WI38 (cell line): ENCODE data around the gene ZG16.
"Not testable (repeated sequence)": the region's sequence is repeated elsewhere in the genome, so short reads cannot be mapped to it uniquely, and the experiment has no call there.

Experiments
- H3K4me3 ChIP-seq: 2 replicates; pipeline ENCODE4 v1.5.1; 2011; ENCODE audit warnings: low read depth, mild to moderate bottlenecking, control low read depth, low read length
- CTCF ChIP-seq: IDR thresholded peaks from 2 replicates; pipeline ENCODE4 v1.5.1; 2012; ENCODE audit warnings: low read depth, mild to moderate bottlenecking, control low read depth, low read length

Gene ZG16

GRCh38 chr16:29784901-29785500 lies 6.9 kb downstream of the ZG16 start:
- no peak overlapping the region for H3K4me3 ChIP-seq
- peak; percentile 61 for TF ChIP-seq CTCF

GRCh38 chr16:29787155-29787554 lies 9.1 kb downstream of the ZG16 start:
- not testable (repeated sequence) for H3K4me3 ChIP-seq

- peak overlapping the region; percentile 96 for H3K4me3 ChIP-seq
- TF ChIP-seq CTCF = no peak
Observed at GRCh38 chr16:29789775-29790182, 11.7 kb downstream of the ZG16 start.

- H3K4me3 ChIP-seq = peak within 1 kb of the TSS; percentile 96
- TF ChIP-seq CTCF = peak; percentile 44
Observed at GRCh38 chr16:29790183-29790948, 12.3 kb downstream of the ZG16 start, which contains the start of gene KIF22. Gene KIF22, plus strand, starts transcription at chr16:29790751. Its CDS starts 9 bp downstream, at chr16:29790760.

GRCh38 chr16:29790949-29791844 lies 13.1 kb downstream of the ZG16 start:
- no peak for TF ChIP-seq CTCF
- peak overlapping the region; percentile 96 for H3K4me3 ChIP-seq

GRCh38 chr16:29791845-29792807 lies 14.1 kb downstream of the ZG16 start:
- H3K4me3 ChIP-seq = peak overlapping the region; percentile 96
- no peak for TF ChIP-seq CTCF

- not testable (repeated sequence) for H3K4me3 ChIP-seq
Observed at GRCh38 chr16:29793153-29793552, 15.1 kb downstream of the ZG16 start.
